Stimulated activated CD4-positive, alpha-beta T cell treated with anti-CD3 and anti-CD28 coated beads, TNF-alpha, amount 100 ng/mL, for 24 hours (primary cell): Measurements from ENCODE around the gene ZDHHC5.
"Not testable (repeated sequence)": the region's sequence is repeated elsewhere in the genome, so short reads cannot be mapped to it uniquely, and the experiment has no call there.

Source experiments
- DNase-seq, 3 experiments: peaks; one replicate each; pipeline ENCODE4 v3.0.0-alpha.2; 2020; ENCODE audit warnings: low read depth in 3 of 3

The ZDHHC5 gene

GRCh38 chr11:57644748-57645688, 22.9 kb upstream of the ZDHHC5 start:
- peak; percentile 65 to 86 (median 77) for DNase-seq

- no peak for DNase-seq
Measured at GRCh38 chr11:57645689-57646085, 22.2 kb upstream of the ZDHHC5 start.

GRCh38 chr11:57646194-57646798, 21.6 kb upstream of the ZDHHC5 start:
- no peak for DNase-seq

- no peak for DNase-seq
Measured at GRCh38 chr11:57646799-57647303, 21.1 kb upstream of the ZDHHC5 start.

- DNase-seq, result no peak
Measured at GRCh38 chr11:57647372-57647771, 20.5 kb upstream of the ZDHHC5 start.

GRCh38 chr11:57647960-57648800, 19.7 kb upstream of the ZDHHC5 start:
- no peak for DNase-seq

- DNase-seq, result no peak
Measured at GRCh38 chr11:57648801-57649735, 18.8 kb upstream of the ZDHHC5 start.

GRCh38 chr11:57649826-57650738, 17.8 kb upstream of the ZDHHC5 start, which contains the start of gene YPEL4:
YPEL4 (minus strand) TSS chr11:57649912; CDS start chr11:57647107, 2,805 bp downstream.
- peak; percentile 29 to 43 (median 40) for DNase-seq

- no peak for DNase-seq
Measured at GRCh38 chr11:57650739-57651090, 17.2 kb upstream of the ZDHHC5 start.

GRCh38 chr11:57651408-57651807, 16.5 kb upstream of the ZDHHC5 start:
- DNase-seq, result no peak

GRCh38 chr11:57652230-57652629, 15.7 kb upstream of the ZDHHC5 start:
- not testable (repeated sequence) for DNase-seq

- DNase-seq, result no peak
Measured at GRCh38 chr11:57652662-57653061, 15.3 kb upstream of the ZDHHC5 start.

GRCh38 chr11:57653163-57653562, 14.8 kb upstream of the ZDHHC5 start:
- DNase-seq, result no peak

GRCh38 chr11:57656885-57657193, 11.1 kb upstream of the ZDHHC5 start:
- DNase-seq, result no peak

GRCh38 chr11:57657194-57658022, 10.5 kb upstream of the ZDHHC5 start, which contains the start of gene CLP1:
CLP1 (plus strand) TSS chr11:57657762; CDS start chr11:57659477, 1,715 bp downstream.
- peak; percentile 98 to 99 (median 99) for DNase-seq

GRCh38 chr11:57658023-57658361, 9.9 kb upstream of the ZDHHC5 start:
- DNase-seq, result no peak

- DNase-seq, result no peak
Measured at GRCh38 chr11:57659669-57660068, 8.2 kb upstream of the ZDHHC5 start.

- DNase-seq, result no peak
Measured at GRCh38 chr11:57662893-57663292, 5.0 kb upstream of the ZDHHC5 start.

GRCh38 chr11:57663975-57664374, 3.9 kb upstream of the ZDHHC5 start:
- no peak for DNase-seq
